ENCODE data around the gene SIVA1.

SIVA1 gene

GRCh38 chr14:104788161-104788818 lies 35.3 kb downstream of the SIVA1 start:
- Mint-ChIP-seq H3K27ac (no peak overlapping the region), H3K36me3 (no peaks in the 10 kb centered on the region), H3K4me1 (peaks cover 29% of the 10 kb centered on the region), H3K27me3 (no peaks in the 10 kb centered on the region), H3K9me3 (no peaks in the 10 kb centered on the region), H3K4me3 (no peak overlapping the region)

DNA sequence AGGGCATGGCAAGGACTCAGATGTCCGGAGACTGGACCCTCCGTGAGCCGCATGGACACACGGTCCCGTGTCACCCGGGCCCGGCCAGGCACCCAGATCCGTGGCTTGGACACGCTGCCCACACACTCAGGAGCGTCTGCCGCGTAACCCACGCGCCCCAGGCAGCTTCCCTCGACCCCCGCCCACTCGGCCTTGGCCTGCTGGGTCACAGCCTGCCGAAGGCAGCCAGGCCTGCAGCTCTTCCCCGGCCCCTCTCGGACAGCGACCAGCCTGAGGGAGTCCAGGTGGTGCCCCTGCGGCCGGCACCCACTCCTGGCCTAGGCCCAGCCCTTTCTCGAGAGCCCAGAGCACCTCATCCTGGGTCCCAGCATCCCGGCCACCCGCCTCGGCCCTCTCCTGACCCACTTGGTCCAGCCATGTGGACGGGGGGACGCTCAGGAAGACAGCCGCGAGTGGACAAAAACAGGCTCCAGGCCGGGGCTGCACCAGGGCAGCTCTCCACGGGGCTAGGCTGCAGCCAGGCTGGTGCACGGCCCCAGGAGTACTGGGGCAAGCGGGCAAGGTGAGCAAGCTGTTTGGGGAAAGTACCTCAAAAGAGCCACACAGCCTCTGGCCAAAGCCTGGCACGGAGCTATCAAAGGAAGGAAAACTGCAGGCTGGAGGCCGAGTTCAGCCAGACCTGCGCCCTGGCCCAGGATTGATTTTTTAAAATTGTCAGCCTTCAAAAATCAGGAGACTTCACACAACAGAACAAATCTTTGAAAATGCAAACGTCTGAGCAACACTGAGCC lies 36.1 kb downstream of the SIVA1 start:
- Mint-ChIP-seq H3K4me1 (peaks cover 36% of the 10 kb centered on the region), H3K4me3 (no peak overlapping the region), H3K27me3 (no peaks in the 10 kb centered on the region), H3K27ac (no peak overlapping the region), H3K9me3 (no peaks in the 10 kb centered on the region), H3K36me3 (no peaks in the 10 kb centered on the region)

GRCh38 chr14:104789752-104790743 lies 37.1 kb downstream of the SIVA1 start:
- no peaks in the 10 kb centered on the region for H3K36me3 Mint-ChIP-seq
- no peaks in the 10 kb centered on the region for H3K27me3 Mint-ChIP-seq
- no peaks in the 10 kb centered on the region for H3K9me3 Mint-ChIP-seq
- H3K4me3 Mint-ChIP-seq = no peak overlapping the region
- H3K4me1 Mint-ChIP-seq = peaks cover 43% of the 10 kb centered on the region
- H3K27ac Mint-ChIP-seq = no peak overlapping the region

GRCh38 chr14:104791425-104791824 lies 38.5 kb downstream of the SIVA1 start:
- peaks cover 48% of the 10 kb centered on the region for H3K4me1 Mint-ChIP-seq
- no peak overlapping the region for H3K4me3 Mint-ChIP-seq
- no peaks in the 10 kb centered on the region for H3K27me3 Mint-ChIP-seq
- no peaks in the 10 kb centered on the region for H3K36me3 Mint-ChIP-seq
- H3K9me3 Mint-ChIP-seq = no peaks in the 10 kb centered on the region
- H3K27ac Mint-ChIP-seq = no peak overlapping the region

DNA sequence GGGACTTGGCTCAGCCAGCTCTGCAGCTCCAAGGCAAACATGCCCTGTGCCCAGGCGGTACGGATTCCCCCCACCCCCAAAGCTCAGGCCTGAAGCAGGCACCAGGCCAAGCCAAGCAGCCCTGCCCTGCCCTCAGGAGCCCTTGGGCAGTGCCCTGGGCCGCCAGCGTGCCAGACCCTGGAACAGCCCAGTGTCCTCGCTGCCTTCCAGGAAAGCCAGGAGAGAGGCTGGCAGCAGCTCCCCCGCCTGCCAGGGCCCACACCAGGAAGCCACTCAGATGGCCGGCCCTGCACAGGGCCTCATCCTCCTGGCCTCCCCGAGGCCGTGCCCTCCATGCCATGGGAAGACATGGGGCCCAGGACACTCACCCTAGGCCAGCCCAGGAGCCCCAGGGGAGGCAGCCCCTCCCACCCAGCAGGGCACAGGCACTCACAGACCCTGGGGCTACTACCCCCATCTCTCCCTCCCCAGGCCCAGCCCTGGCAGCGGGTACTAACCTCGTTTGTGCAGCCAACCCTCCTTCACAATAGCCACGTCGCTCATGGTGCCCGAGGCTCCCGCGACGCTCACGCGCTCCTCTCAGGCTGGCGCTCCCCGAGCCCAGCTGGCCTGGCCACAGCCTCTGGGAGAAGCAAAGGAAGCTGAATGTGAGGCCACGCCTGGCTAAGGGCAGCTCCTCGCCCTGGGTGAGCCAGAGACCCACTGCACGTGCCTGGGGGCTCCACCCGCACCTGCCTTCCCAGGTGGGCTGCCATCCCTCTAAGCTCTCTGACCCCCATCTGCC lies 39.3 kb downstream of the SIVA1 start:
- Mint-ChIP-seq H3K4me3 (no peak overlapping the region), H3K27ac (no peak overlapping the region), H3K4me1 (peaks cover 44% of the 10 kb centered on the region), H3K9me3 (no peaks in the 10 kb centered on the region), H3K27me3 (no peaks in the 10 kb centered on the region), H3K36me3 (no peaks in the 10 kb centered on the region)

GRCh38 chr14:104792945-104793702 lies 40.2 kb downstream of the SIVA1 start:
- H3K9me3 Mint-ChIP-seq = no peaks in the 10 kb centered on the region
- peak overlapping the region; percentile 89 for H3K4me3 Mint-ChIP-seq
- H3K4me1 Mint-ChIP-seq = peaks cover 41% of the 10 kb centered on the region
- H3K36me3 Mint-ChIP-seq = no peaks in the 10 kb centered on the region
- H3K27ac Mint-ChIP-seq = no peak overlapping the region
- H3K27me3 Mint-ChIP-seq = no peaks in the 10 kb centered on the region

GRCh38 chr14:104793703-104793959 lies 40.7 kb downstream of the SIVA1 start:
- H3K36me3 Mint-ChIP-seq = no peaks in the 10 kb centered on the region
- H3K27ac Mint-ChIP-seq = peak overlapping the region; percentile 62
- no peaks in the 10 kb centered on the region for H3K27me3 Mint-ChIP-seq
- no peaks in the 10 kb centered on the region for H3K9me3 Mint-ChIP-seq
- peak overlapping the region; percentile 89 for H3K4me3 Mint-ChIP-seq
- H3K4me1 Mint-ChIP-seq = peaks cover 38% of the 10 kb centered on the region

GRCh38 chr14:104794099-104794498 lies 41.2 kb downstream of the SIVA1 start:
- Mint-ChIP-seq H3K4me1 (peaks cover 39% of the 10 kb centered on the region), H3K27ac (peak overlapping the region; percentile 84), H3K36me3 (no peaks in the 10 kb centered on the region), H3K9me3 (no peaks in the 10 kb centered on the region), H3K4me3 (peak overlapping the region; percentile 89), H3K27me3 (no peaks in the 10 kb centered on the region)

DNA sequence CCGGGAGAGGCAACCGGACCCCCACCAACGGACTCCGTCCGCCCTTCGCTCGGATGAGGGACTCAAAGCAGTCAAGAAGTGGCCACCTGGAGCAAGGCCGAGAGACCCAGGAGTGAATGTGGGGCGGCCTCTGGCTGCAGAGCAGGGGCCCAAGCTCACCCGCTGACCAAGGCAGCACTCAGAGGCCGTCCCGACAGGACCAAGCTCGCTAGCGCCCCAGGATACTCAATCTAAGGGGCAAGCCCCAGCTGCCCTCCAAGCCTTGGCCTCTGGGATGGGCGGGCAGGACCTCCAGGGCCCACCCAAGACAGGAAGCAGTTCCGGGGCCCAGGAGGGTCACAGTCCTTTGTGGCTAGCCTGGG lies 41.7 kb downstream of the SIVA1 start:
- peaks cover 40% of the 10 kb centered on the region for H3K4me1 Mint-ChIP-seq
- peak overlapping the region; percentile 89 for H3K4me3 Mint-ChIP-seq
- no peaks in the 10 kb centered on the region for H3K9me3 Mint-ChIP-seq
- no peaks in the 10 kb centered on the region for H3K36me3 Mint-ChIP-seq
- H3K27me3 Mint-ChIP-seq = no peaks in the 10 kb centered on the region
- peak overlapping the region; percentile 84 for H3K27ac Mint-ChIP-seq

DNA sequence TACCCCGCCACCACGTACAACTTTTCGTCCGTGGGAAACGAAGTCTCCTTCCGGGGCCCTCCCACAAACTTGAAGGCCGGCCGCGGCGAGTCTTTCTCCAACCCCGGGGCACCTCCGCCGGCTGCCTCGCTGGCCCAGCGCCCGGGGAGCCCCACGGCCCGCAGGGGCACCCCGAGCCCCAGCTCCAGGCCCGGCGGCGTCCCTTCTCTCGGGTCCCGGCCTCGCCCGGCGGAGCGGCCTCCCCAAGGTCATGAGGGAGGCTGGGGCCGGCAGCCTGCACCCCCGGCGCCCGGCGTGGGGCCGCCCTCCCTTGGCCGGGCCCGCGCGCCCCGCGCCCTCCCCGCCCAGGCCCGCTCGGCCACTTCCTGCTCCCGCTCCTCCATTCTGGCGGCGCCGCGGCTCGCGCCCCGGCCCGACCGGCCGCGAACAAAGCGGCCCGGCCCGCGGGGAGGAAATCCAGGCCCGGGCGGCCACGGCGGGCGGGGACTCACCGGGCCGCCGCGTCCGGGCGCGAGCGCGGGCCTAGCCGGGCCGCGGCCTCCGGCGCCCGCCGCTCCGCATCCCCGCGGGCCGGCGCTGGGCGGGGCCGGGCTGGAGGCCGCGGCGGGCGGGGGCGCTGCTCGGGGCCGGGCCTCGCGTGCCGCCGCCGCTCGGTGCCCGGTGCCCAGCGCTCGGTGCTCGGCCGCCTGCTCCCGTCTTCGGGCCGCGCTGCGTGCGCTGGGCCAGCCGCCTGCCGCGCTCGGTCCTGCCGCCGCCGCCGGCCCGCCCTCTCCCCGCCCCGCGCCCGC lies 42.2 kb downstream of the SIVA1 start, which contains the start of gene AKT1:
Gene AKT1 (minus strand): TSS at position 756 of the 788 bp plus-strand sequence. CDS start 3,105 bp downstream, outside the sequence.
- Mint-ChIP-seq H3K27me3 (no peaks in the 10 kb centered on the region), H3K27ac (peak within 1 kb of the TSS; percentile 84), H3K4me3 (peak within 1 kb of the TSS; percentile 89), H3K9me3 (no peaks in the 10 kb centered on the region), H3K4me1 (peaks cover 37% of the 10 kb centered on the region), H3K36me3 (no peaks in the 10 kb centered on the region)

DNA sequence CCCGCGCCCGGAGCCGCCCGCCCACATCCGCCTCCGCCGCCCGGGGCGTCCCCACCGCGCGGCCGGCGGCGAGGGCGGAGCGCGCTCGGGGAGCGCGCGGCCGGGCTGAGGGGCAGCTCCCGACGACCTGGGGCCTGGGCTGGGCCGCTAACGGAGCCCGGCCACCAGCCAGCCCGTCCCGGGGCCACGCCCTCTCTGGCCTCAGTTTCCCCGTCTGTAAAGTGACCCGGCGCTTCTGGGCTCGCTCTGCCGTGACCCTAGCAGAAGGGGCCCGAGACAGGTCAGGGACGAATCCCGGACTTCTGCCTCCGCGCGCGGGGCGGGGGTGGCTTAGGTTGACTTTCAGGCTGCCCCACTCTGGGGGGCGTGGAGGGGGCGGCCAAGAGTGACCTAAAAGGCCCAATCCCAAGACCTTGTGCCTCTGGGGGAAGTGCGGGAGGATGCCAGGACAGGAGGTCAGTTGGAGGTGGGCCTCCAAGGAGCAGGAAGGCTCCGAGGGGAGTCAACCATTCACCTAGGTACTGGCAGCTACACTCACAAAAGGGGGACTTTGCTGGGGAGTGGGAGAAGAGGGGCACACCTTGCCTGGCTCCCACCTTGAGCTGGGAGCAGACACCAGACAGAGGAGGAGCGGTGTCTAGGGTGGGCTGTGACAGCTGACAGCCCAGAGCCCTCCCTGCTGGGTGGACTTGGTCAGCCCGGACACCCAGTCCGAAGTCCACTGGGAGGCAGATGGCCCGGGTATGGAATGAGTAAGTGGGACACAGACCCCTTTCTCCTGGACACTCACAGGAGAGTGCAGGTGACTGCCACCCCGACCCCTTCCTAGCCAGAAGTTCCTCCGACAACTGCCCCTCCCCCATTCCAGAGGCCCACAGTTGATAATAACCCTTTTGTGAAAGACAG lies 43.1 kb downstream of the SIVA1 start:
- H3K4me1 Mint-ChIP-seq = peaks cover 37% of the 10 kb centered on the region
- H3K9me3 Mint-ChIP-seq = no peaks in the 10 kb centered on the region
- no peaks in the 10 kb centered on the region for H3K27me3 Mint-ChIP-seq
- H3K36me3 Mint-ChIP-seq = no peaks in the 10 kb centered on the region
- peak overlapping the region; percentile 67 for H3K4me3 Mint-ChIP-seq
- H3K27ac Mint-ChIP-seq = peak overlapping the region; percentile 81

GRCh38 chr14:104796687-104797081 lies 43.7 kb downstream of the SIVA1 start:
- Mint-ChIP-seq H3K27ac (no peak overlapping the region), H3K4me1 (peaks cover 40% of the 10 kb centered on the region), H3K27me3 (no peaks in the 10 kb centered on the region), H3K36me3 (no peaks in the 10 kb centered on the region), H3K4me3 (peak overlapping the region; percentile 67), H3K9me3 (no peaks in the 10 kb centered on the region)

All from activated naive CD4-positive, alpha-beta T cell treated with anti-CD3 and anti-CD28 coated beads, Interleukin-2, amount 50 U/mL, for 24 hours (primary cell).